H1 (cell line): Measurements from ENCODE around the gene NOXRED1. TPM values are rescaled to one million over a fixed set of nuclear protein-coding genes. Genes with fewer than 3 reads are reported as not detected.

Experiments used
- polyA plus RNA-seq, 7 experiments: library from polyadenylated mRNA; depleted of rRNA in 3 of 7; stranded (reverse) in 5 of 7; unstranded in 2 of 7; fragments of >200 nt in 5 of 7; fragments of 200-250 nt in 2 of 7; gene quantifications; 1 replicate in 5 of 7; 2 replicates in 1 of 7; 4 replicates in 1 of 7; pipeline versions ENCODE4 v1.2.1 to v1.2.3, GENCODE V29; 2011 to 2013; ENCODE audit warnings: missing spikeins in 2 of 7, mixed read lengths in 2 of 7
- small RNA-seq: library from polyadenylated mRNA; stranded (forward); fragments of <200 nt; extraction: miRNeasy Mini kit (QIAGEN cat#:217004); gene quantifications from one replicate; pipeline ENCODE3, GENCODE V24; 2013; ENCODE audit not compliant: insufficient read depth
- total RNA-seq: library from RNA; stranded (reverse); fragmentation: NEBNext Ultra II Directional; extraction: Animal tissue kit (Norgen Biotek cat#: 25700); gene quantifications from 2 replicates; pipeline ENCODE4 v1.2.1, GENCODE V29; 2021

Gene NOXRED1
- total and polyA plus RNA-seq, 2 of the 8 experiments (the other 6 are each of a cell fraction or from before 2014, with no cell fraction given) = 0.23 to 0.48 TPM

Small RNA genes lying within 50 kb of the gene (small RNA-seq; reads per million reads assigned to genes)
- not detected for gene RF00404

Other genes with a start within 250 kb of the NOXRED1 start
- 7.0 and 7.6 TPM in 2 replicates for gene TMEM63C, start 241.7 kb downstream of the NOXRED1 start, total RNA-seq
- 3.0 and 3.7 TPM in 2 replicates for gene TMEM63C, start 241.7 kb downstream of the NOXRED1 start, polyA plus RNA-seq (2011; rRNA removed)
- gene NGB, start 152.3 kb downstream of the NOXRED1 start, total RNA-seq = 0.30 and 0.55 TPM in 2 replicates
- 0.60 and 0.78 TPM in 2 replicates for gene NGB, start 152.3 kb downstream of the NOXRED1 start, polyA plus RNA-seq (2011; rRNA removed)
- 41.2 and 44.9 TPM in 2 replicates for gene POMT2, start 102.6 kb downstream of the NOXRED1 start, total RNA-seq
- 20.8 and 34.1 TPM in 2 replicates for gene POMT2, start 102.6 kb downstream of the NOXRED1 start, polyA plus RNA-seq (2011; rRNA removed)
- gene GSTZ1, start 102.5 kb downstream of the NOXRED1 start, total RNA-seq = 26.6 and 29.1 TPM in 2 replicates
- 33.6 and 40.3 TPM in 2 replicates for gene GSTZ1, start 102.5 kb downstream of the NOXRED1 start, polyA plus RNA-seq (2011; rRNA removed)
- gene TMED8, start 46.4 kb downstream of the NOXRED1 start, total RNA-seq = 13.1 and 13.4 TPM in 2 replicates
- gene TMED8, start 46.4 kb downstream of the NOXRED1 start, polyA plus RNA-seq (2011; rRNA removed) = 4.8 and 5.5 TPM in 2 replicates
- 0.99 and 1.0 TPM in 2 replicates for gene SAMD15, start 46.1 kb downstream of the NOXRED1 start, total RNA-seq
- 0.17 and 0.42 TPM in 2 replicates for gene SAMD15, start 46.1 kb downstream of the NOXRED1 start, polyA plus RNA-seq (2011; rRNA removed)
- 16.3 and 19.6 TPM in 2 replicates for gene VIPAS39, start 34.1 kb upstream of the NOXRED1 start, total RNA-seq
- gene VIPAS39, start 34.1 kb upstream of the NOXRED1 start, polyA plus RNA-seq (2011; rRNA removed) = 13.3 and 20.6 TPM in 2 replicates
- gene AHSA1, start 34.6 kb upstream of the NOXRED1 start, total RNA-seq = 215 and 221 TPM in 2 replicates
- gene AHSA1, start 34.6 kb upstream of the NOXRED1 start, polyA plus RNA-seq (2011; rRNA removed) = 155 and 174 TPM in 2 replicates
- 0.52 TPM in 2 replicates for gene ISM2, start 75.3 kb upstream of the NOXRED1 start, total RNA-seq
- 0.61 and 0.79 TPM in 2 replicates for gene ISM2, start 75.3 kb upstream of the NOXRED1 start, polyA plus RNA-seq (2011; rRNA removed)
- gene SPTLC2, start 193.1 kb upstream of the NOXRED1 start, total RNA-seq = 31.8 and 35.1 TPM in 2 replicates
- 7.6 and 8.9 TPM in 2 replicates for gene SPTLC2, start 193.1 kb upstream of the NOXRED1 start, polyA plus RNA-seq (2011; rRNA removed)